ENCODE results near the gene NFAM1. TPM values are rescaled to one million over a fixed set of nuclear protein-coding genes. Genes with fewer than 3 reads are reported as not detected.

NFAM1 gene
- total and polyA plus RNA-seq, 2 of the 13 experiments (the other 11 are each of a cell fraction or from before 2014, with no cell fraction given): 0.03 TPM; not detected in 1

GRCh38 chr22:42433754-42434682, 1.8 kb upstream of the NFAM1 start:
- WGBS (ENCODE audit: low lambda C conversion rate): 24% methylated on average over 12 of the region's 27 CpGs
- intact Hi-C loops (cut with micrococcal nuclease; ENCODE audit: unreplicated experiment): no loop called here
- no peak for ATAC-seq

More at GRCh38 chr22:42433754-42434682, 1.8 kb upstream of the NFAM1 start:
- no peak overlapping the region for H3K4me2 ChIP-seq (ENCODE audit: low read depth, low read length)
- H3K27ac ChIP-seq (ENCODE audit: extremely low read length, insufficient read depth, low read length): no peak overlapping the region
- H3K9ac ChIP-seq (ENCODE audit: insufficient read depth, low read depth, low read length): no peak overlapping the region
- DNase-seq (ENCODE audit: low spot score) (no peak), FAIRE-seq (no peak)
- H2AFZ ChIP-seq (ENCODE audit: low read length): no peak overlapping the region
- POLR2A ChIA-PET: no interaction called here
- in situ Hi-C loops (cut with HindIII; ENCODE audit: extremely low pct_ligation_motif_present, low pct_unique_long_range_greater_than_20kb): loop anchor here (25.0 kb wide), 1 partner anchor 472 kb away; the partner anchor contains the start of genes SEPTIN3 and SMIM45
- peaks cover 8 to 62% of the 10 kb centered on the region in 2 experiments for H3K27me3 ChIP-seq (ENCODE audit: control insufficient read depth in 1 of 2, insufficient read depth in 2 of 2, low read length in 2 of 2)
- H4K20me1 ChIP-seq (ENCODE audit: insufficient read depth, low read length): no peaks in the 10 kb centered on the region
- no peak for TF ChIP-seq ZBTB40 (IDR thresholded peaks at IDR 0.05)
- no peak for TF ChIP-seq ZBTB40 (CRISPR knock-in tag; IDR thresholded peaks at IDR 0.05)
- no peak for TF ChIP-seq SMYD3 (CRISPR knock-in tag; IDR thresholded peaks at IDR 0.05)
- no peak for TF ChIP-seq MEIS1 (CRISPR knock-in tag; IDR thresholded peaks at IDR 0.05; ENCODE audit: borderline replicate concordance)
- no peak for TF ChIP-seq NR2F6 (IDR thresholded peaks at IDR 0.05)
- no peak for TF ChIP-seq NR2F6 (CRISPR knock-in tag; IDR thresholded peaks at IDR 0.05)
- no peak for TF ChIP-seq ZNF891 (CRISPR knock-in tag; IDR thresholded peaks at IDR 0.05)
- no peak for TF ChIP-seq ZNF776 (CRISPR knock-in tag; IDR thresholded peaks at IDR 0.05)
- TF ChIP-seq ZNF30 (CRISPR knock-in tag; IDR thresholded peaks at IDR 0.05): no peak
- no peak for TF ChIP-seq KDM1A (CRISPR knock-in tag; IDR thresholded peaks at IDR 0.05)
- no peak for TF ChIP-seq CENPT (CRISPR knock-in tag; IDR thresholded peaks at IDR 0.05; ENCODE audit: low read depth)
- no peak for TF ChIP-seq ZNF597 (CRISPR knock-in tag; IDR thresholded peaks at IDR 0.05)
- no TSS peak for BruUV-seq (replicated peaks)
- CTCF ChIA-PET (ENCODE audit: low intra/inter-chr PET ratio, low total read pairs): no interaction called here
- no peak overlapping the region for H3K4me3 ChIP-seq (replicated peaks in 1 of 3; ENCODE audit: insufficient read depth in 1 of 3, low read depth in 2 of 3, low read length in 3 of 3)
- peaks cover 22% of the 10 kb centered on the region for H3K4me1 ChIP-seq (ENCODE audit: insufficient read depth, low read length)
- no peaks in the 10 kb centered on the region for H3K9me3 ChIP-seq (ENCODE audit: low read length)
- no peaks in the 10 kb centered on the region for H3K36me3 ChIP-seq (replicated peaks in 1 of 2; ENCODE audit: control insufficient read depth in 1 of 2, insufficient read depth in 2 of 2, low read length in 2 of 2)
- H3K79me2 ChIP-seq (ENCODE audit: insufficient read depth, low read length): no peaks in the 10 kb centered on the region
